Neural crest cell (in vitro differentiated cells): ENCODE data around the gene ZNF385C. TPM values are rescaled to one million over a fixed set of nuclear protein-coding genes. Genes with fewer than 3 reads are reported as not detected.
A peak's percentile ranks its signal among the peaks of the same experiment; 100 is the strongest.

Experiments used
- DNase-seq: peaks from one replicate; pipeline ENCODE4 v3.0.0; 2021; ENCODE audit warnings: low read depth, mixed read lengths, low spot score
- H3K27ac Mint-ChIP-seq: one replicate; pipeline ENCODE4 v1.8.0; 2021; ENCODE audit warnings: mild to moderate bottlenecking, mixed read lengths; ENCODE audit not compliant: unreplicated experiment
- H3K27me3 Mint-ChIP-seq: 2 replicates; pipeline ENCODE4 v1.8.0; 2021; ENCODE audit warnings: low read depth, mild to moderate bottlenecking, mixed read lengths
- H3K36me3 Mint-ChIP-seq: 2 replicates; pipeline ENCODE4 v1.8.0; 2021; ENCODE audit warnings: low read depth, mild to moderate bottlenecking, mixed read lengths
- H3K4me1 Mint-ChIP-seq: 2 replicates; pipeline ENCODE4 v1.8.0; 2021; ENCODE audit warnings: mixed read lengths
- H3K4me3 Mint-ChIP-seq: one replicate; pipeline ENCODE4 v1.8.0; 2021; ENCODE audit warnings: mild to moderate bottlenecking, mixed read lengths
- H3K9me3 Mint-ChIP-seq: 2 replicates; pipeline ENCODE4 v1.8.0; 2021; ENCODE audit warnings: mixed read lengths
- total RNA-seq: library from RNA; stranded (reverse); gene quantifications from 2 replicates; pipeline ENCODE4 v1.2.1, GENCODE V29; 2021
- TF ChIP-seq, protein P1 (sequence below): fragments of 200-600 bp; sonication (generic); conservative IDR thresholded peaks from 2 replicates; pipeline ENCODE4 v1.5.0; 2021; ENCODE audit warnings: antibody characterized with exemption, mild to moderate bottlenecking

Gene ZNF385C
- total RNA-seq, 1 donor from 2014 or later = 1.3 TPM

GRCh38 chr17:42111871-42112551 lies 13.7 kb upstream of the ZNF385C start:
- TF ChIP-seq, protein P1, sequence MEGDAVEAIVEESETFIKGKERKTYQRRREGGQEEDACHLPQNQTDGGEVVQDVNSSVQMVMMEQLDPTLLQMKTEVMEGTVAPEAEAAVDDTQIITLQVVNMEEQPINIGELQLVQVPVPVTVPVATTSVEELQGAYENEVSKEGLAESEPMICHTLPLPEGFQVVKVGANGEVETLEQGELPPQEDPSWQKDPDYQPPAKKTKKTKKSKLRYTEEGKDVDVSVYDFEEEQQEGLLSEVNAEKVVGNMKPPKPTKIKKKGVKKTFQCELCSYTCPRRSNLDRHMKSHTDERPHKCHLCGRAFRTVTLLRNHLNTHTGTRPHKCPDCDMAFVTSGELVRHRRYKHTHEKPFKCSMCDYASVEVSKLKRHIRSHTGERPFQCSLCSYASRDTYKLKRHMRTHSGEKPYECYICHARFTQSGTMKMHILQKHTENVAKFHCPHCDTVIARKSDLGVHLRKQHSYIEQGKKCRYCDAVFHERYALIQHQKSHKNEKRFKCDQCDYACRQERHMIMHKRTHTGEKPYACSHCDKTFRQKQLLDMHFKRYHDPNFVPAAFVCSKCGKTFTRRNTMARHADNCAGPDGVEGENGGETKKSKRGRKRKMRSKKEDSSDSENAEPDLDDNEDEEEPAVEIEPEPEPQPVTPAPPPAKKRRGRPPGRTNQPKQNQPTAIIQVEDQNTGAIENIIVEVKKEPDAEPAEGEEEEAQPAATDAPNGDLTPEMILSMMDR = no peak
- H3K27ac Mint-ChIP-seq = no peak overlapping the region
- H3K9me3 Mint-ChIP-seq = no peaks in the 10 kb centered on the region
- H3K27me3 Mint-ChIP-seq = peaks cover 3% of the 10 kb centered on the region
- H3K4me3 Mint-ChIP-seq = no peak overlapping the region
- DNase-seq = no peak
- peaks cover 7% of the 10 kb centered on the region for H3K4me1 Mint-ChIP-seq
- H3K36me3 Mint-ChIP-seq = no peaks in the 10 kb centered on the region

DNA sequence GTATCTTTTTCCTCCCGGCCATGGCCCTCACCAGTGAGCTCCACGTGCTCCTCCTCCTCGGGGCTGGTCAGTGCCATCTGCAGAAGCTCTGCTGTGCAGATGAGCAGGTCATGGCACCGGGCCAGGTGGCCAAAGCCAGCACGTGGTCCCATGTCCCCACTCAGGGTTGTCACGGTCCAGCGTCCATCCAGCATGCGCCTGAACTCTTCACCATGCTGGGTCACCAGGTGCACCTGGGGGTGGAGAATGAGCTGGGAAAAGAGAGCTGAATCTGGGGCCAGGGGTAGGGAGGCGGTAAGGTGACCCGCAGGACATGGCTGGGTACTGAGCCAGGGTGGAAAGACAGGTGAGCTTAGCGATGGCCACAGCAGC lies 13.0 kb upstream of the ZNF385C start:
- Mint-ChIP-seq H3K36me3 (no peaks in the 10 kb centered on the region), H3K4me3 (no peak overlapping the region), H3K4me1 (peaks cover 7% of the 10 kb centered on the region), H3K9me3 (no peaks in the 10 kb centered on the region), H3K27me3 (peaks cover 6% of the 10 kb centered on the region), H3K27ac (no peak overlapping the region)
- TF ChIP-seq, protein P1 = no peak
- DNase-seq = no peak

DNA sequence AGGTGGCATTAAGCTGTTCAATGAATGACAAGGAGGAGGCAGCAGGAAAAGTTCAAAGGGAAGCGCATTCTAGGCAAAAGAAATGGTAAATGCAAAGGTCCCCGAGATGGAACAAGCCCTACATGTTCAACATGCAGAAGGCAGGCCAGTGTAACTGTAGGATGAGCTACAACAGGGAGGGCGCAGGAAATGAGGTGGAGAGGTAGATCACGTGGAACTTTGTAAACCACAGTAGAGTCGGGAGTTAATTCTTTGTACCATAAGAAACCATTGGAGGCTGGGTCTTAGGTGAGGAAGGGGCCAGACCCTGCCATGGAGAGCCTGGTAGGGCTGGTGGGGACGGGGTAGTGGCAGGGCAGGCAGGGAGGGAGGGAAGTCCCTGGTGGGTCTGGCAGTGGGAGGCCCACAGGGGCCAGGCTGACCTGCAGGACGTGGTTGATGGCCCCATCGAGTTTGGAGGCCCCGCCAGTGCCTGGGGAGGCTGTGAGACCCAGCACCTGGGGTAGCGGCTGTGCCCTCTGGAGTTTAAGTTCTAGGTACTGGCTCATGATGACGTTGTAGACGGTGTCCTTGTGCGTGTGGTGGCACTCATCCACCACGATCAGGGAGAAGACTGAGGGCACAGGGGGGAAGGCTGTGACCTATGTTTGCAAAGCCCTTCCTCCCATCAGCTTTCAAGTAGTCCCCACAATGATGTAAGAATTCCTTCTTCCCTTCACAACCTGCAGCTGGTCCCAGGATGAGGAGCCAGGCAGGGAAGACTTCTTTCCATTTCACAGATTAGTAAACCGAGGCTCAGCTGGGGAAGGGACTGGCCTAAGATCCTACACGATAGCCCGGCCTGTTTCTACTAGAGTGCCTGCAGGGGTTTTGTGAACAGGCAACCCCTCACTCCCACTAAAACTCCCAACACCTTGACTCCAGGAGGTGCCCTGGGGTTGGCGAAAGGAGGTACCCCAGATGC lies 12.3 kb upstream of the ZNF385C start:
- Mint-ChIP-seq H3K9me3 (no peaks in the 10 kb centered on the region), H3K36me3 (no peaks in the 10 kb centered on the region), H3K27me3 (peaks cover 11% of the 10 kb centered on the region), H3K4me3 (no peak overlapping the region), H3K27ac (no peak overlapping the region), H3K4me1 (peaks cover 7% of the 10 kb centered on the region)
- DNase-seq = no peak
- TF ChIP-seq, protein P1 = no peak

- H3K4me3 Mint-ChIP-seq = no peak overlapping the region
- DNase-seq = no peak
- peak overlapping the region; percentile 57 for H3K27ac Mint-ChIP-seq
Observed at GRCh38 chr17:42109086-42109485, 10.8 kb upstream of the ZNF385C start.

More at GRCh38 chr17:42109086-42109485, 10.8 kb upstream of the ZNF385C start:
- Mint-ChIP-seq H3K27me3 (peaks cover 19% of the 10 kb centered on the region), H3K36me3 (no peaks in the 10 kb centered on the region), H3K4me1 (peaks cover 7% of the 10 kb centered on the region), H3K9me3 (no peaks in the 10 kb centered on the region)
- TF ChIP-seq, protein P1 = no peak
